Bone marrow (tissue), 2 donors: ENCODE measurements around the gene ADGRF1.

Experiments
- DNase-seq, 2 donors: peaks; one replicate each; lab custom pipeline; 2025; lab: John Stamatoyannopoulos, UW

The ADGRF1 gene

GRCh38 chr6:46979206-46979605, 62.9 kb downstream of the ADGRF1 start:
- no peak for DNase-seq

- DNase-seq, result no peak
These were observed 67.3 kb downstream of the ADGRF1 start for GRCh38 chr6:46974786-46975185.

- DNase-seq, result no peak
These were observed 69.1 kb downstream of the ADGRF1 start for GRCh38 chr6:46973029-46973428.

GRCh38 chr6:46972531-46972930, 69.6 kb downstream of the ADGRF1 start:
- peak in 1 of 2 donors; percentile 60 for DNase-seq

GRCh38 chr6:46969206-46969605, 72.9 kb downstream of the ADGRF1 start:
- DNase-seq, result no peak

- DNase-seq, result no peak
These were observed 74.2 kb downstream of the ADGRF1 start for GRCh38 chr6:46967826-46968349.

GRCh38 chr6:46964716-46965519, 77.2 kb downstream of the ADGRF1 start:
- no peak for DNase-seq

- no peak for DNase-seq
These were observed 78.5 kb downstream of the ADGRF1 start for GRCh38 chr6:46963626-46964025.

- no peak for DNase-seq
These were observed 79.1 kb downstream of the ADGRF1 start for GRCh38 chr6:46963039-46963438.

GRCh38 chr6:46961711-46962110, 80.4 kb downstream of the ADGRF1 start:
- no peak for DNase-seq

- DNase-seq, result no peak
These were observed 80.9 kb downstream of the ADGRF1 start for GRCh38 chr6:46961232-46961631.

GRCh38 chr6:46959419-46959818, 82.7 kb downstream of the ADGRF1 start:
- no peak for DNase-seq

GRCh38 chr6:46956409-46956808, 85.7 kb downstream of the ADGRF1 start:
- DNase-seq, result no peak

- no peak for DNase-seq
These were observed 87.2 kb downstream of the ADGRF1 start for GRCh38 chr6:46954837-46955451.

GRCh38 chr6:46953921-46954320, 88.2 kb downstream of the ADGRF1 start:
- no peak for DNase-seq

GRCh38 chr6:46949632-46950280, 92.4 kb downstream of the ADGRF1 start:
- no peak for DNase-seq

GRCh38 chr6:46948699-46949098, 93.4 kb downstream of the ADGRF1 start:
- no peak for DNase-seq
